MM.1S (cell line): ENCODE data around the gene NDRG4.

Experiments
- DNase-seq: peaks from one replicate; pipeline ENCODE4 v3.0.0-alpha.2; 2015
- H2AFZ ChIP-seq: fragments of 300-600 bp; sonication (generic); 2 replicates; pipeline ENCODE4 v1.6.0; 2016; ENCODE audit warnings: antibody characterized with exemption, low read length
- H3F3A ChIP-seq: fragments of 300-600 bp; sonication (generic); 2 replicates; pipeline ENCODE4 v1.6.1; 2016; ENCODE audit warnings: mild to moderate bottlenecking, antibody characterized with exemption, low read length, moderate library complexity, mixed read lengths; ENCODE audit not compliant: insufficient read depth
- H3K27ac ChIP-seq: fragments of 300-600 bp; sonication (generic); 2 replicates; pipeline ENCODE4 v1.5.1; 2016; ENCODE audit warnings: mild to moderate bottlenecking, low read length
- H3K27me3 ChIP-seq: fragments of 300-600 bp; sonication (generic); replicated peaks from 2 replicates; pipeline ENCODE4 v1.6.0; 2016; ENCODE audit warnings: low read length; ENCODE audit not compliant: insufficient read depth
- H3K36me3 ChIP-seq: fragments of 300-600 bp; sonication (generic); replicated peaks from 2 replicates; pipeline ENCODE4 v1.6.1; 2016; ENCODE audit warnings: mild to moderate bottlenecking, low read length, mixed read lengths; ENCODE audit not compliant: insufficient read depth
- H3K4me1 ChIP-seq: fragments of 300-600 bp; sonication (generic); 2 replicates; pipeline ENCODE4 v1.6.1; 2016; ENCODE audit warnings: low read length, mixed read lengths
- H3K4me2 ChIP-seq: fragments of 300-600 bp; sonication (generic); 2 replicates; pipeline ENCODE4 v1.6.0; 2016; ENCODE audit warnings: low read depth, low read length
- H3K4me3 ChIP-seq: fragments of 300-600 bp; sonication (generic); 2 replicates; pipeline ENCODE4 v1.5.1; 2016; ENCODE audit warnings: low read length, mixed read lengths
- H3K79me2 ChIP-seq: fragments of 300-600 bp; sonication (generic); 2 replicates; pipeline ENCODE4 v1.6.1; 2016; ENCODE audit warnings: mixed run types, low read length, mixed read lengths
- H3K9ac ChIP-seq: fragments of 300-600 bp; sonication (generic); 2 replicates; pipeline ENCODE4 v1.6.1; 2016; ENCODE audit warnings: low read length, mixed read lengths
- H3K9me2 ChIP-seq: fragments of 300-600 bp; sonication (generic); replicated peaks from 2 replicates; pipeline ENCODE4 v1.6.1; 2016; ENCODE audit warnings: mild to moderate bottlenecking, low read length, mixed read lengths; ENCODE audit not compliant: insufficient read depth
- H3K9me3 ChIP-seq: fragments of 300-600 bp; sonication (generic); replicated peaks from 2 replicates; pipeline ENCODE4 v1.6.1; 2016; ENCODE audit warnings: mild to moderate bottlenecking, low read length, mixed read lengths; ENCODE audit not compliant: insufficient read depth
- H4K20me1 ChIP-seq: fragments of 300-600 bp; sonication (generic); 2 replicates; pipeline ENCODE4 v1.6.1; 2016; ENCODE audit warnings: mild to moderate bottlenecking, low read length, moderate library complexity, mixed read lengths; ENCODE audit not compliant: insufficient read depth
- CTCF ChIP-seq: fragments of 300-600 bp; sonication (generic); IDR thresholded peaks from 2 replicates; pipeline ENCODE4 v1.5.1; 2016; ENCODE audit warnings: antibody characterized with exemption, low read length, mixed read lengths
- EZH2 ChIP-seq: fragments of 300-600 bp; sonication (generic); optimal IDR thresholded peaks from 2 replicates; pipeline ENCODE3; 2017; ENCODE audit warnings: low read depth, mild to moderate bottlenecking, antibody characterized with exemption, low read length, mixed read lengths
- EZH2phosphoT487 ChIP-seq: fragments of 300-600 bp; sonication (generic); IDR thresholded peaks from 2 replicates; pipeline ENCODE4 v1.6.1; 2018; ENCODE audit warnings: antibody characterized with exemption, low read length

Gene NDRG4

GRCh38 chr16:58459344-58460218 lies 40.4 kb upstream of the NDRG4 start:
- H3K27ac ChIP-seq: no peak overlapping the region
- peaks cover 14% of the 10 kb centered on the region for H3K27me3 ChIP-seq
- H3K4me3 ChIP-seq: no peak overlapping the region
- no peaks in the 10 kb centered on the region for H3K9me3 ChIP-seq
- no peaks in the 10 kb centered on the region for H3K36me3 ChIP-seq
- DNase-seq: no peak
- no peaks in the 10 kb centered on the region for H3K79me2 ChIP-seq
- TF ChIP-seq EZH2: no peak
- TF ChIP-seq CTCF: no peak
- H3K9me2 ChIP-seq: no peaks in the 10 kb centered on the region
- no peak overlapping the region for H2AFZ ChIP-seq
- H4K20me1 ChIP-seq: no peaks in the 10 kb centered on the region
- no peak overlapping the region for H3K9ac ChIP-seq
- H3K4me1 ChIP-seq: no peaks in the 10 kb centered on the region
- H3F3A ChIP-seq: no peaks in the 10 kb centered on the region
- H3K4me2 ChIP-seq: no peak overlapping the region

- Histone ChIP-seq H3K9me3 (no peaks in the 10 kb centered on the region), H3K4me3 (no peak overlapping the region), H3K27me3 (peaks cover 20% of the 10 kb centered on the region), H3K4me1 (no peaks in the 10 kb centered on the region), H3K27ac (no peak overlapping the region), H3K4me2 (no peak overlapping the region), H3F3A (no peaks in the 10 kb centered on the region), H3K79me2 (no peaks in the 10 kb centered on the region), H2AFZ (no peak overlapping the region), H3K36me3 (no peaks in the 10 kb centered on the region), H3K9me2 (no peaks in the 10 kb centered on the region), H3K9ac (no peak overlapping the region), H4K20me1 (no peaks in the 10 kb centered on the region)
- DNase-seq: no peak
- no peak for TF ChIP-seq CTCF
- TF ChIP-seq EZH2phosphoT487: no peak
- no peak for TF ChIP-seq EZH2
Observed at GRCh38 chr16:58460219-58460610, 39.7 kb upstream of the NDRG4 start.

GRCh38 chr16:58461056-58461455 lies 38.9 kb upstream of the NDRG4 start:
- peaks cover 25% of the 10 kb centered on the region for H3K27me3 ChIP-seq
- no peak for DNase-seq
- H3K4me2 ChIP-seq: no peak overlapping the region

More at GRCh38 chr16:58461056-58461455, 38.9 kb upstream of the NDRG4 start:
- Histone ChIP-seq H3K9me3 (no peaks in the 10 kb centered on the region), H3K9ac (no peak overlapping the region), H3K4me1 (no peaks in the 10 kb centered on the region), H3K9me2 (no peaks in the 10 kb centered on the region), H3K4me3 (no peak overlapping the region), H3F3A (no peaks in the 10 kb centered on the region), H4K20me1 (no peaks in the 10 kb centered on the region), H3K79me2 (no peaks in the 10 kb centered on the region), H3K27ac (no peak overlapping the region), H3K36me3 (no peaks in the 10 kb centered on the region), H2AFZ (no peak overlapping the region)
- no peak for TF ChIP-seq EZH2
- no peak for TF ChIP-seq EZH2phosphoT487
- no peak for TF ChIP-seq CTCF
